Osteocyte (in vitro differentiated cells): ENCODE data around the gene ADAMTS9. TPM values are rescaled to one million over a fixed set of nuclear protein-coding genes. Genes with fewer than 3 reads are reported as not detected.
A peak's percentile ranks its signal among the peaks of the same experiment; 100 is the strongest.

ENCODE experiments used
- DNase-seq: peaks from one replicate; pipeline ENCODE4 v3.0.0; 2021; ENCODE audit warnings: mixed read lengths; ENCODE audit not compliant: unreplicated experiment; ENCODE audit errors: extremely low spot score
- H3K27ac Mint-ChIP-seq: one replicate; pipeline ENCODE4 v1.8.0; 2021; ENCODE audit warnings: mild to moderate bottlenecking, mixed read lengths; ENCODE audit not compliant: unreplicated experiment
- H3K27me3 Mint-ChIP-seq: one replicate; pipeline ENCODE4 v1.8.0; 2021; ENCODE audit warnings: mixed read lengths; ENCODE audit not compliant: unreplicated experiment
- H3K36me3 Mint-ChIP-seq: one replicate; pipeline ENCODE4 v1.8.0; 2021; ENCODE audit warnings: mixed read lengths; ENCODE audit not compliant: unreplicated experiment
- H3K4me1 Mint-ChIP-seq: one replicate; pipeline ENCODE4 v1.8.0; 2021; ENCODE audit warnings: mixed read lengths; ENCODE audit not compliant: unreplicated experiment
- H3K4me3 Mint-ChIP-seq: one replicate; pipeline ENCODE4 v1.8.0; 2021; ENCODE audit warnings: mild to moderate bottlenecking, moderate library complexity, mixed read lengths; ENCODE audit not compliant: unreplicated experiment
- H3K9me3 Mint-ChIP-seq: one replicate; pipeline ENCODE4 v1.8.0; 2021; ENCODE audit warnings: mixed read lengths; ENCODE audit not compliant: unreplicated experiment
- total RNA-seq: library from RNA; stranded (reverse); gene quantifications from 2 replicates; pipeline ENCODE4 v1.2.1, GENCODE V29; 2021
- TF ChIP-seq, protein P1 (sequence below): fragments of 200-600 bp; sonication (generic); IDR thresholded peaks from 2 replicates; pipeline ENCODE4 v1.5.0; 2021; ENCODE audit warnings: antibody characterized with exemption, mild to moderate bottlenecking, moderate library complexity

The ADAMTS9 gene
- total RNA-seq, 1 donor from 2014 or later, result 1.5 TPM

DNA sequence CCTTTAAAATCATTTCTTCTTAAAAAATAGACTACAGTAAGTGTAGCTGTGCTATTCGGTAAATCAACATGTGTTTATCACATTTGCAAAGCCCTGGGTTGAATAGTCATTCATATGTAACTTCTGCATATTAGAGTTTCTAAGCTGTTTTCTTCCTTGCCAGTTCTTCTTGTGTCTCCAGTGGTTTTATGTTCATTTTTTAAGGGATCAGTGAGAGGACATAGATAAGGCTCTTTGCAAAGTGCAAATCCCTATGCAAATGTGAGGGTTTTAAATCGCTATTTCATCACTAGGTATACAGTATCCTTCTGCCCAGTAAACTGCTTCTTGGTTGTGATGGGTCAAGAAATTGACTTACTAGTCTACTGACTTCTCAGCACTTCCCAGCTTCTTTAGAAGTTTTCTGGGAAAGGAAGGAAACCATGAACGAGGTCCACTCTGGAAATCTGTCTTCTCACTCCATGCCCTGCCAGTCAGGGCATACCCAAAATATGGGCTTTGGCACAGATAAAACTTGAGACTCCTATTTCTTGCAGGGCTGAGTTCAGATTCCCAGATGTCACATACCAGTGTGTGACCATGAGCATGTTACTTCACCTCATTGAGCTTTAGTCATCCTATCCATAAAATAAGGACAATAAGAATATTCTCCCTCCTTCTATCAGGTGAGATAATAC is 38.8 kb upstream of the ADAMTS9 start:
- no peak for DNase-seq
- H3K27ac Mint-ChIP-seq, result no peak overlapping the region
- no peak overlapping the region for H3K4me3 Mint-ChIP-seq
- TF ChIP-seq, protein P1, sequence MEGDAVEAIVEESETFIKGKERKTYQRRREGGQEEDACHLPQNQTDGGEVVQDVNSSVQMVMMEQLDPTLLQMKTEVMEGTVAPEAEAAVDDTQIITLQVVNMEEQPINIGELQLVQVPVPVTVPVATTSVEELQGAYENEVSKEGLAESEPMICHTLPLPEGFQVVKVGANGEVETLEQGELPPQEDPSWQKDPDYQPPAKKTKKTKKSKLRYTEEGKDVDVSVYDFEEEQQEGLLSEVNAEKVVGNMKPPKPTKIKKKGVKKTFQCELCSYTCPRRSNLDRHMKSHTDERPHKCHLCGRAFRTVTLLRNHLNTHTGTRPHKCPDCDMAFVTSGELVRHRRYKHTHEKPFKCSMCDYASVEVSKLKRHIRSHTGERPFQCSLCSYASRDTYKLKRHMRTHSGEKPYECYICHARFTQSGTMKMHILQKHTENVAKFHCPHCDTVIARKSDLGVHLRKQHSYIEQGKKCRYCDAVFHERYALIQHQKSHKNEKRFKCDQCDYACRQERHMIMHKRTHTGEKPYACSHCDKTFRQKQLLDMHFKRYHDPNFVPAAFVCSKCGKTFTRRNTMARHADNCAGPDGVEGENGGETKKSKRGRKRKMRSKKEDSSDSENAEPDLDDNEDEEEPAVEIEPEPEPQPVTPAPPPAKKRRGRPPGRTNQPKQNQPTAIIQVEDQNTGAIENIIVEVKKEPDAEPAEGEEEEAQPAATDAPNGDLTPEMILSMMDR, result no peak
- peaks cover 14% of the 10 kb centered on the region for H3K27me3 Mint-ChIP-seq
- no peaks in the 10 kb centered on the region for H3K9me3 Mint-ChIP-seq
- no peaks in the 10 kb centered on the region for H3K36me3 Mint-ChIP-seq
- no peaks in the 10 kb centered on the region for H3K4me1 Mint-ChIP-seq

DNA sequence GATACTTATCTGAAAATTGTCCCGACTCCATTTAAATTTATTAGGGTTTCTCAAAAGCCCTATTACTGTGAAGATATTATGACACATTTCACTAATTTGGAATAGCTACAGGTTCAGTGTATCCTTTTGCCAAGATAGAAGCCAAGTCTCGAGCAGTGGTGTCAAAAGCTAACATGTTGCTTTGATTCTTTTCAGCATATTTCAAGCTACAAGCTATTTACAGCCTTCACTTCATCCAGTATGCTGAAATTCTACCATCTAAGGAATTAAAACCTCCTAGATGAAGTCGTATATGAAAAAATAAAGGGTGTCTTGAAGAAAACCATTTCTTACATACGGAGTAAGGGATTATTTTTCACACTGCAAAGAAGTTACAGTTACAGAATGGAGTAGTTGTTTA is 31.2 kb upstream of the ADAMTS9 start:
- Mint-ChIP-seq H3K4me1 (no peaks in the 10 kb centered on the region), H3K9me3 (no peaks in the 10 kb centered on the region), H3K36me3 (no peaks in the 10 kb centered on the region), H3K27ac (no peak overlapping the region), H3K27me3 (peaks cover 28% of the 10 kb centered on the region), H3K4me3 (no peak overlapping the region)
- no peak for DNase-seq
- TF ChIP-seq, protein P1, result no peak

- no peak for DNase-seq
- no peaks in the 10 kb centered on the region for H3K4me1 Mint-ChIP-seq
- H3K27ac Mint-ChIP-seq, result no peak overlapping the region
These were observed 30.2 kb upstream of the ADAMTS9 start for GRCh38 chr3:64717872-64718613.

GRCh38 chr3:64717411-64717810 is 29.6 kb upstream of the ADAMTS9 start:
- TF ChIP-seq, protein P1, result no peak
- H3K9me3 Mint-ChIP-seq, result no peaks in the 10 kb centered on the region
- H3K27me3 Mint-ChIP-seq, result peaks cover 37% of the 10 kb centered on the region
- no peak overlapping the region for H3K27ac Mint-ChIP-seq
- no peaks in the 10 kb centered on the region for H3K4me1 Mint-ChIP-seq
- DNase-seq, result no peak
- no peaks in the 10 kb centered on the region for H3K36me3 Mint-ChIP-seq
- no peak overlapping the region for H3K4me3 Mint-ChIP-seq

More at GRCh38 chr3:64717872-64718613, 30.2 kb upstream of the ADAMTS9 start:
- Mint-ChIP-seq H3K9me3 (no peaks in the 10 kb centered on the region), H3K27me3 (peaks cover 32% of the 10 kb centered on the region), H3K36me3 (no peaks in the 10 kb centered on the region), H3K4me3 (no peak overlapping the region)
- TF ChIP-seq, protein P1, result peak; percentile 64

DNA sequence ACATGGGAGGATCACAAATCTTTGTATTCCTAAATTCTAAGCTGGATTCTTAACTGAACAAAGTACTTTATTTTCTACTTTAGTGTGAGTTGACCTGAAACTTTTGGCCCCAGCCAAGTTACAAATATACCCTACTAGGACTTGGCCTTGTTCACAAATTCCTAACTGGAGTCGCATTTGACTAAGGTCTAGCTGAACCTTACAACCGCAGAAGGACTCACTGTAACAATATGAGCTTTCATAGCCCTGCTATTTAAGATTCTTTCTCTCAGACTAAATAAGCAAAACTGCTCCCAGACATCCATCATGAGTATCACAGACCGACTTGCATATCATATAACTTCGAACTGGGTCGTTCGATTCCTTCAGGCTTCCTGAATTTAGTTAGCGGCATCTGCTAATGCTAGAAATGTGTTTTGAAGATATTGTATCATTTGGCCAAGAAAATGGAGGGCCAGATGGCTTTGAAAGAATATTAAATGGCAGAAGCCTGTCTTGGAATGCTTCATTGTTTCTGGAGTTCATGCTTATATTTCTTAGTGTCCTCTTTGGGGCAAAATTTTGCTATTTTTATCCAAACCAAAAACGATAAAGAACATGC is 28.4 kb upstream of the ADAMTS9 start:
- no peak overlapping the region for H3K27ac Mint-ChIP-seq
- H3K4me1 Mint-ChIP-seq, result no peaks in the 10 kb centered on the region
- H3K27me3 Mint-ChIP-seq, result peaks cover 35% of the 10 kb centered on the region
- TF ChIP-seq, protein P1, result no peak
- DNase-seq, result no peak
- no peak overlapping the region for H3K4me3 Mint-ChIP-seq
- no peaks in the 10 kb centered on the region for H3K9me3 Mint-ChIP-seq
- no peaks in the 10 kb centered on the region for H3K36me3 Mint-ChIP-seq
